ENCODE data around the gene AXDND1.
"Not testable (repeated sequence)": the region's sequence is repeated elsewhere in the genome, so short reads cannot be mapped to it uniquely, and the experiment has no call there.

The AXDND1 gene

DNA sequence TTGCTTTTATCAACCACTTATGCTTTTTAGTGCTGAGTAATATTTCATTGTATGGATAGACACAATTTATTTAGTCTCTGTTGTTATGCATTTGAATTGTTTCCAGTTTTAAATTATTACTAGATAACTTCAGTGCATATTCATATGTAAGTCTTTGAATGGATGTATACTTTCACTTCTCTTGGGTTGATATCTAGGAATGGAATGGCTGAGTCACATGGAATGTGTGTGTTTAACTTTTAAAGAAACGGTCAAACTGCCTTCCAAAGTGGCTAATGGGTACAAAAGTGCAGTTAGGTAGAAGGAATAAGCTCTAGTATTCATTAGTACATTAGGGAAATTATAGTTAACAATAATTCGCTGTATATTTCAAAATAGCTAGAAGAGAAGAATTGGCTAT is 127.6 kb downstream of the AXDND1 start:
- no peak for TF ChIP-seq CSDC2 (CRISPR knock-in tag; IDR thresholded peaks at IDR 0.05)
- no peak for TF ChIP-seq BACH2 (CRISPR knock-in tag; IDR thresholded peaks at IDR 0.05; ENCODE audit: borderline replicate concordance)
- TF ChIP-seq, protein P1, sequence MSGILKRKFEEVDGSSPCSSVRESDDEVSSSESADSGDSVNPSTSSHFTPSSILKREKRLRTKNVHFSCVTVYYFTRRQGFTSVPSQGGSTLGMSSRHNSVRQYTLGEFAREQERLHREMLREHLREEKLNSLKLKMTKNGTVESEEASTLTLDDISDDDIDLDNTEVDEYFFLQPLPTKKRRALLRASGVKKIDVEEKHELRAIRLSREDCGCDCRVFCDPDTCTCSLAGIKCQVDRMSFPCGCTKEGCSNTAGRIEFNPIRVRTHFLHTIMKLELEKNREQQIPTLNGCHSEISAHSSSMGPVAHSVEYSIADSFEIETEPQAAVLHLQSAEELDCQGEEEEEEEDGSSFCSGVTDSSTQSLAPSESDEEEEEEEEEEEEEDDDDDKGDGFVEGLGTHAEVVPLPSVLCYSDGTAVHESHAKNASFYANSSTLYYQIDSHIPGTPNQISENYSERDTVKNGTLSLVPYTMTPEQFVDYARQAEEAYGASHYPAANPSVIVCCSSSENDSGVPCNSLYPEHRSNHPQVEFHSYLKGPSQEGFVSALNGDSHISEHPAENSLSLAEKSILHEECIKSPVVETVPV (CRISPR knock-in tag; IDR thresholded peaks at IDR 0.05), result no peak
- TF ChIP-seq ZNF70 (CRISPR knock-in tag; IDR thresholded peaks at IDR 0.05), result no peak
- no peak for ATAC-seq

DNA sequence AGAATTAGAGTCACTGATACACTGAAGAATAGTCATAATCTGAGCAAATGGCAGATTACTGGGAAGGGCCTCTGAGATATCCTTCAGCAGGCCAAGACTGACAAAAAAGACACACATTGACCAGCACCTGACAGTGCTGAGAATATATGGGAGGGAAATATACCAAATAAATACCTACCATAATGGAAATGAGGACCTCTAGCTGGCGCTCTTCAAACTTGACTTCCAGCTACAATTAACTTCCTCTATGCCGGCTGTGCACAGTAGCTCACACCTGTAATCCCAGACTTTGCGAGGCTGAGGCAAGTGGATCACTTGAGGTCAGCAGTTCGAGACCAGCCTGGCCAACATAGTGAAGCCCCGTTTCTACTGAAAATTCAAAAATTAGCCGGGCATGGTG is 140.4 kb downstream of the AXDND1 start:
- no peak for ATAC-seq

DNA sequence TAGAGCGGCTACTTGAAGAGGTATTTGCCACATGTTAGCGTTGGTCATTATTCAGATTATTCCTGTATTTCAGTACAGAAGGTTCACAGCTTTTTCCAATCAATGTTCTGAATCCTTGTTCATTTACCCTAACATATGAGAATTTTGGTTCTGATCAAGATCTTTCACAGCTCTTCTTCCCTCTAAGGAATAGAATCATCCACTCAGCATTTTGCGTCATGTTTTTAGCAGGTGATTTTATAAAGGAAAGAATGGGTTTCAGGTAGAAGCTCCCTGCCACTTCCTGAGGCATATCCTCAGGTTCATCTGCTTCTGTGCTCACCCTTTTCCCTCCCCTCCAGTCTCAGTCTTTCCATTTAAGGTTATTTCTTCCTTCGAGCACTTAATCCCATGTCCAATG is 143.6 kb downstream of the AXDND1 start:
- TF ChIP-seq, protein P2, sequence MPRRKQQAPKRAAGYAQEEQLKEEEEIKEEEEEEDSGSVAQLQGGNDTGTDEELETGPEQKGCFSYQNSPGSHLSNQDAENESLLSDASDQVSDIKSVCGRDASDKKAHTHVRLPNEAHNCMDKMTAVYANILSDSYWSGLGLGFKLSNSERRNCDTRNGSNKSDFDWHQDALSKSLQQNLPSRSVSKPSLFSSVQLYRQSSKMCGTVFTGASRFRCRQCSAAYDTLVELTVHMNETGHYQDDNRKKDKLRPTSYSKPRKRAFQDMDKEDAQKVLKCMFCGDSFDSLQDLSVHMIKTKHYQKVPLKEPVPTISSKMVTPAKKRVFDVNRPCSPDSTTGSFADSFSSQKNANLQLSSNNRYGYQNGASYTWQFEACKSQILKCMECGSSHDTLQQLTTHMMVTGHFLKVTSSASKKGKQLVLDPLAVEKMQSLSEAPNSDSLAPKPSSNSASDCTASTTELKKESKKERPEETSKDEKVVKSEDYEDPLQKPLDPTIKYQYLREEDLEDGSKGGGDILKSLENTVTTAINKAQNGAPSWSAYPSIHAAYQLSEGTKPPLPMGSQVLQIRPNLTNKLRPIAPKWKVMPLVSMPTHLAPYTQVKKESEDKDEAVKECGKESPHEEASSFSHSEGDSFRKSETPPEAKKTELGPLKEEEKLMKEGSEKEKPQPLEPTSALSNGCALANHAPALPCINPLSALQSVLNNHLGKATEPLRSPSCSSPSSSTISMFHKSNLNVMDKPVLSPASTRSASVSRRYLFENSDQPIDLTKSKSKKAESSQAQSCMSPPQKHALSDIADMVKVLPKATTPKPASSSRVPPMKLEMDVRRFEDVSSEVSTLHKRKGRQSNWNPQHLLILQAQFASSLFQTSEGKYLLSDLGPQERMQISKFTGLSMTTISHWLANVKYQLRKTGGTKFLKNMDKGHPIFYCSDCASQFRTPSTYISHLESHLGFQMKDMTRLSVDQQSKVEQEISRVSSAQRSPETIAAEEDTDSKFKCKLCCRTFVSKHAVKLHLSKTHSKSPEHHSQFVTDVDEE (CRISPR knock-in tag; IDR thresholded peaks at IDR 0.05), result no peak
- TF ChIP-seq, protein P3, sequence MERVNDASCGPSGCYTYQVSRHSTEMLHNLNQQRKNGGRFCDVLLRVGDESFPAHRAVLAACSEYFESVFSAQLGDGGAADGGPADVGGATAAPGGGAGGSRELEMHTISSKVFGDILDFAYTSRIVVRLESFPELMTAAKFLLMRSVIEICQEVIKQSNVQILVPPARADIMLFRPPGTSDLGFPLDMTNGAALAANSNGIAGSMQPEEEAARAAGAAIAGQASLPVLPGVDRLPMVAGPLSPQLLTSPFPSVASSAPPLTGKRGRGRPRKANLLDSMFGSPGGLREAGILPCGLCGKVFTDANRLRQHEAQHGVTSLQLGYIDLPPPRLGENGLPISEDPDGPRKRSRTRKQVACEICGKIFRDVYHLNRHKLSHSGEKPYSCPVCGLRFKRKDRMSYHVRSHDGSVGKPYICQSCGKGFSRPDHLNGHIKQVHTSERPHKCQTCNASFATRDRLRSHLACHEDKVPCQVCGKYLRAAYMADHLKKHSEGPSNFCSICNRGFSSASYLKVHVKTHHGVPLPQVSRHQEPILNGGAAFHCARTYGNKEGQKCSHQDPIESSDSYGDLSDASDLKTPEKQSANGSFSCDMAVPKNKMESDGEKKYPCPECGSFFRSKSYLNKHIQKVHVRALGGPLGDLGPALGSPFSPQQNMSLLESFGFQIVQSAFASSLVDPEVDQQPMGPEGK (CRISPR knock-in tag; IDR thresholded peaks at IDR 0.05; ENCODE audit: borderline replicate concordance), result no peak
- TF ChIP-seq TOX (CRISPR knock-in tag; IDR thresholded peaks at IDR 0.05; ENCODE audit: borderline replicate concordance) (no peak), ZNF70 (CRISPR knock-in tag; IDR thresholded peaks at IDR 0.05) (no peak)
- TF ChIP-seq, protein P4, sequence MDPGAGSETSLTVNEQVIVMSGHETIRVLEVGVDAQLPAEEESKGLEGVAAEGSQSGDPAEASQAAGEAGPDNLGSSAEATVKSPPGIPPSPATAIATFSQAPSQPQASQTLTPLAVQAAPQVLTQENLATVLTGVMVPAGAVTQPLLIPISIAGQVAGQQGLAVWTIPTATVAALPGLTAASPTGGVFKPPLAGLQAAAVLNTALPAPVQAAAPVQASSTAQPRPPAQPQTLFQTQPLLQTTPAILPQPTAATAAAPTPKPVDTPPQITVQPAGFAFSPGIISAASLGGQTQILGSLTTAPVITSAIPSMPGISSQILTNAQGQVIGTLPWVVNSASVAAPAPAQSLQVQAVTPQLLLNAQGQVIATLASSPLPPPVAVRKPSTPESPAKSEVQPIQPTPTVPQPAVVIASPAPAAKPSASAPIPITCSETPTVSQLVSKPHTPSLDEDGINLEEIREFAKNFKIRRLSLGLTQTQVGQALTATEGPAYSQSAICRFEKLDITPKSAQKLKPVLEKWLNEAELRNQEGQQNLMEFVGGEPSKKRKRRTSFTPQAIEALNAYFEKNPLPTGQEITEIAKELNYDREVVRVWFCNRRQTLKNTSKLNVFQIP (CRISPR knock-in tag; IDR thresholded peaks at IDR 0.05; ENCODE audit: borderline replicate concordance, low read depth), result no peak
- no peak for ATAC-seq

More for the DNA sequence above, 140.4 kb downstream of the AXDND1 start:
- TF ChIP-seq ISL1 (CRISPR knock-in tag; IDR thresholded peaks at IDR 0.05) (no peak), TOX (CRISPR knock-in tag; IDR thresholded peaks at IDR 0.05; ENCODE audit: borderline replicate concordance) (no peak)

DNA sequence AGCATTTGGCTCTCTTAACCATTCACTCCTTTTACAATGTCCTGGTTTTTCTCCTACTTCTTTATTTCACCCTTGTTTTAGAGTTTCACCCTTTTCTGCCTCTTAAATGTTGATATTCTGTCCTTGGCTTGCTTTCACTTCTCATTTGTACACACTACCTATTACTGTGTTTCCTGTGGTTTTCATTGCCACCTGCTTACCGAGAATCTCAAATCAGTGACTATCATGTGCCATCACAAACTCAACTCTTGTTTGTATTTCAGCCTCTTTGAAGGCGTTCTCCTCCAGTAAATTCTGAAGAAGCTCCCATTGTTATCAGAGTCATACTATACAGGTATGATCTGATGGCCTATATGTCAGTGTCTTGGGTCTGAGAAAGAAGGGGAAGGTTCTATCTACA is 144.3 kb downstream of the AXDND1 start:
- no peak for TF ChIP-seq GLIS3 (CRISPR knock-in tag; IDR thresholded peaks at IDR 0.05)
- TF ChIP-seq CSDC2 (CRISPR knock-in tag; IDR thresholded peaks at IDR 0.05), result no peak
- ATAC-seq, result no peak

DNA sequence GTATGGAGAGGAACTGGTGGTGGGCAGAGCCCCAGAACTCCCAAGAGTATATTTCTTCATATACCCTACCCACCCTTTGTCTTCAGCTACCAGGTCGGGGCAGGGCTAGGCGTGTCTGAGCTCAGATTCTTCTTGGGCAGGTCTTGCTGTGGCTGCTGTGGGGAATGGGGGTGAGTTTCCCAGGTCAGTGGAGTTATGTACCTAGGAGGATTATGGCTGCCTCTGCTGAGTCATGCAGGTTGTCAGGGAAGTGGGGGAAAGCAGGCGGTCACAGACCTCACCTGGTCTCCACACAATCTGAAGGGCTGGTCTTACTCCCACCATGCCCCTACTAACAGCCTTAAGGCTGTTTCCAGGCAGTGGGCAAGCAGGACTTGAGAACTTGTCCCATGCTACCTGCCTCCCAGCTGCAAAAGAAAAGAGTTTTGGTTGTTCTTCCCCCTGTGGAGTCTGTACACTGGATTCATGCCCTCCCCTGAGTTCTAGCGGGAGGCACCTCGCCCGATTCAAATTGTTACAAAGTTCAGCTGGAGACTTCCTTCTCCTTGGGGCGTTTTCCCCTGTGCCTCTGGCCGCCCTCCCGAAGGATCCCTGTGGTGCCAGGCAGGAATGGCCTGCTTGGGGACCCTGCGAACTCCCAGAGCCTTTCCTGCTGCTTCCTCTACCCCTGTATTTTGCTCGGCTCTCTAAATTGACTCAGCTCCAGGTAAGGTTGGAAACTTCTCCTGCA is 151.4 kb downstream of the AXDND1 start:
- TF ChIP-seq TOX (CRISPR knock-in tag; IDR thresholded peaks at IDR 0.05; ENCODE audit: borderline replicate concordance) (no peak), SNAI2 (CRISPR knock-in tag; IDR thresholded peaks at IDR 0.05) (no peak), ZNF565 (CRISPR knock-in tag; conservative IDR thresholded peaks at IDR 0.05; ENCODE audit: low read depth) (no peak), GLIS3 (CRISPR knock-in tag; IDR thresholded peaks at IDR 0.05) (no peak), ZNF70 (CRISPR knock-in tag; IDR thresholded peaks at IDR 0.05) (no peak), OSR1 (CRISPR knock-in tag; IDR thresholded peaks at IDR 0.05) (no peak), TCF4 (CRISPR knock-in tag; IDR thresholded peaks at IDR 0.05; ENCODE audit: borderline replicate concordance) (no peak), PPARA (CRISPR knock-in tag; IDR thresholded peaks at IDR 0.05; ENCODE audit: borderline replicate concordance) (no peak), ESRRG (CRISPR knock-in tag; IDR thresholded peaks at IDR 0.05) (no peak)
- TF ChIP-seq, protein P5, sequence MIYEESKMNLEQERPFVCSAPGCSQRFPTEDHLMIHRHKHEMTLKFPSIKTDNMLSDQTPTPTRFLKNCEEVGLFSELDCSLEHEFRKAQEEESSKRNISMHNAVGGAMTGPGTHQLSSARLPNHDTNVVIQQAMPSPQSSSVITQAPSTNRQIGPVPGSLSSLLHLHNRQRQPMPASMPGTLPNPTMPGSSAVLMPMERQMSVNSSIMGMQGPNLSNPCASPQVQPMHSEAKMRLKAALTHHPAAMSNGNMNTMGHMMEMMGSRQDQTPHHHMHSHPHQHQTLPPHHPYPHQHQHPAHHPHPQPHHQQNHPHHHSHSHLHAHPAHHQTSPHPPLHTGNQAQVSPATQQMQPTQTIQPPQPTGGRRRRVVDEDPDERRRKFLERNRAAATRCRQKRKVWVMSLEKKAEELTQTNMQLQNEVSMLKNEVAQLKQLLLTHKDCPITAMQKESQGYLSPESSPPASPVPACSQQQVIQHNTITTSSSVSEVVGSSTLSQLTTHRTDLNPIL (CRISPR knock-in tag; IDR thresholded peaks at IDR 0.05; ENCODE audit: low read depth), result no peak
- no peak for ATAC-seq

DNA sequence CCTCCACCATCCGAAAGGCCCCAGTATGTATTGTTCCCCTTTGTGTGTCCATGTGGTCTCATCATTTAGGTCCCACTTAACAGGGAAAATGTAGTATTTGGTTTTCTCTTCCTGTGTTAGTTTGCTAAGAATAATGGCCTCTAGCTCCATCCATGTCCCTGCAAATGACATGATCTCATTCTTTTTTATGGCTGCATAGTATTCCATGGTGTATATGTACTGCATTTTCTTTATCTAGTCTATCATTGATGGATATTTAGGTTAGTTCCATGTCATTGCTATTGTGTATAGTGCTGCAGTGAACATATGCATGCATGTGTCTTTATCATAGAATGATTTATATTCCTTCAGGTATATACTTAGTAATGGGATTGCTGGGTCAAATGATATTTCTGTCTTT is 152.8 kb downstream of the AXDND1 start:
- not testable (repeated sequence) for ATAC-seq

All from SK-N-SH treated with all-trans-retinoic acid at 6 μM for 48 hours (cell line).